HG03066 (cell line): ENCODE measurements around the gene NUDT7.
A peak's percentile ranks its signal among the peaks of the same experiment; 100 is the strongest.

Experiments used
- ATAC-seq: cut with Tn5 transposase; IDR thresholded peaks from one replicate; pipeline ENCODE4 v1.9.1; 2021; ENCODE audit warnings: low read depth; ENCODE audit not compliant: unreplicated experiment

Gene NUDT7

GRCh38 chr16:77722309-77723107 is at the start of gene NUDT7:
TSS of gene NUDT7 (plus strand) at chr16:77722514. CDS start at chr16:77722583, 69 bp downstream.
- ATAC-seq, result peak; percentile 81

GRCh38 chr16:77674888-77675287 is 47.4 kb upstream of the NUDT7 start:
- ATAC-seq, result no peak

- no peak for ATAC-seq
Measured at GRCh38 chr16:77675464-77676324, 46.6 kb upstream of the NUDT7 start.

- no peak for ATAC-seq
Measured at GRCh38 chr16:77677129-77677528, 45.2 kb upstream of the NUDT7 start.

- ATAC-seq, result no peak
Measured at GRCh38 chr16:77679391-77679790, 42.9 kb upstream of the NUDT7 start.

GRCh38 chr16:77679901-77680300 is 42.4 kb upstream of the NUDT7 start:
- no peak for ATAC-seq

- no peak for ATAC-seq
Measured at GRCh38 chr16:77680496-77680895, 41.8 kb upstream of the NUDT7 start.

GRCh38 chr16:77682586-77682985 is 39.7 kb upstream of the NUDT7 start:
- ATAC-seq, result no peak

- ATAC-seq, result no peak
Measured at GRCh38 chr16:77683397-77684180, 38.7 kb upstream of the NUDT7 start.

GRCh38 chr16:77684181-77684526 is 38.2 kb upstream of the NUDT7 start:
- no peak for ATAC-seq

GRCh38 chr16:77686385-77686784 is 35.9 kb upstream of the NUDT7 start:
- ATAC-seq, result no peak

- no peak for ATAC-seq
Measured at GRCh38 chr16:77689971-77690370, 32.3 kb upstream of the NUDT7 start.

- ATAC-seq, result no peak
Measured at GRCh38 chr16:77690416-77690815, 31.9 kb upstream of the NUDT7 start.

- no peak for ATAC-seq
Measured at GRCh38 chr16:77692612-77693011, 29.7 kb upstream of the NUDT7 start.

- no peak for ATAC-seq
Measured at GRCh38 chr16:77696149-77696548, 26.2 kb upstream of the NUDT7 start.

GRCh38 chr16:77700846-77701245 is 21.5 kb upstream of the NUDT7 start:
- ATAC-seq, result no peak

- ATAC-seq, result no peak
Measured at GRCh38 chr16:77705351-77705750, 17.0 kb upstream of the NUDT7 start.

- ATAC-seq, result no peak
Measured at GRCh38 chr16:77711179-77711578, 11.1 kb upstream of the NUDT7 start.

GRCh38 chr16:77711775-77712174 is 10.5 kb upstream of the NUDT7 start:
- ATAC-seq, result no peak

GRCh38 chr16:77715145-77715544 is 7.2 kb upstream of the NUDT7 start:
- no peak for ATAC-seq

- ATAC-seq, result peak; percentile 31
Measured at GRCh38 chr16:77721752-77722308, 484 bp upstream of the NUDT7 start.
